Measurements from ENCODE around the gene ADSL. TPM values are rescaled to one million over a fixed set of nuclear protein-coding genes. Genes with fewer than 3 reads are reported as not detected.

Gene ADSL
- total and polyA plus RNA-seq, 2 of the 8 experiments (the other 6 are each of a cell fraction or from before 2014, with no cell fraction given) = 197 to 218 TPM

GRCh38 chr22:40367342-40367741, 21.0 kb downstream of the ADSL start (continued):
- TF ChIP-seq, protein P1, sequence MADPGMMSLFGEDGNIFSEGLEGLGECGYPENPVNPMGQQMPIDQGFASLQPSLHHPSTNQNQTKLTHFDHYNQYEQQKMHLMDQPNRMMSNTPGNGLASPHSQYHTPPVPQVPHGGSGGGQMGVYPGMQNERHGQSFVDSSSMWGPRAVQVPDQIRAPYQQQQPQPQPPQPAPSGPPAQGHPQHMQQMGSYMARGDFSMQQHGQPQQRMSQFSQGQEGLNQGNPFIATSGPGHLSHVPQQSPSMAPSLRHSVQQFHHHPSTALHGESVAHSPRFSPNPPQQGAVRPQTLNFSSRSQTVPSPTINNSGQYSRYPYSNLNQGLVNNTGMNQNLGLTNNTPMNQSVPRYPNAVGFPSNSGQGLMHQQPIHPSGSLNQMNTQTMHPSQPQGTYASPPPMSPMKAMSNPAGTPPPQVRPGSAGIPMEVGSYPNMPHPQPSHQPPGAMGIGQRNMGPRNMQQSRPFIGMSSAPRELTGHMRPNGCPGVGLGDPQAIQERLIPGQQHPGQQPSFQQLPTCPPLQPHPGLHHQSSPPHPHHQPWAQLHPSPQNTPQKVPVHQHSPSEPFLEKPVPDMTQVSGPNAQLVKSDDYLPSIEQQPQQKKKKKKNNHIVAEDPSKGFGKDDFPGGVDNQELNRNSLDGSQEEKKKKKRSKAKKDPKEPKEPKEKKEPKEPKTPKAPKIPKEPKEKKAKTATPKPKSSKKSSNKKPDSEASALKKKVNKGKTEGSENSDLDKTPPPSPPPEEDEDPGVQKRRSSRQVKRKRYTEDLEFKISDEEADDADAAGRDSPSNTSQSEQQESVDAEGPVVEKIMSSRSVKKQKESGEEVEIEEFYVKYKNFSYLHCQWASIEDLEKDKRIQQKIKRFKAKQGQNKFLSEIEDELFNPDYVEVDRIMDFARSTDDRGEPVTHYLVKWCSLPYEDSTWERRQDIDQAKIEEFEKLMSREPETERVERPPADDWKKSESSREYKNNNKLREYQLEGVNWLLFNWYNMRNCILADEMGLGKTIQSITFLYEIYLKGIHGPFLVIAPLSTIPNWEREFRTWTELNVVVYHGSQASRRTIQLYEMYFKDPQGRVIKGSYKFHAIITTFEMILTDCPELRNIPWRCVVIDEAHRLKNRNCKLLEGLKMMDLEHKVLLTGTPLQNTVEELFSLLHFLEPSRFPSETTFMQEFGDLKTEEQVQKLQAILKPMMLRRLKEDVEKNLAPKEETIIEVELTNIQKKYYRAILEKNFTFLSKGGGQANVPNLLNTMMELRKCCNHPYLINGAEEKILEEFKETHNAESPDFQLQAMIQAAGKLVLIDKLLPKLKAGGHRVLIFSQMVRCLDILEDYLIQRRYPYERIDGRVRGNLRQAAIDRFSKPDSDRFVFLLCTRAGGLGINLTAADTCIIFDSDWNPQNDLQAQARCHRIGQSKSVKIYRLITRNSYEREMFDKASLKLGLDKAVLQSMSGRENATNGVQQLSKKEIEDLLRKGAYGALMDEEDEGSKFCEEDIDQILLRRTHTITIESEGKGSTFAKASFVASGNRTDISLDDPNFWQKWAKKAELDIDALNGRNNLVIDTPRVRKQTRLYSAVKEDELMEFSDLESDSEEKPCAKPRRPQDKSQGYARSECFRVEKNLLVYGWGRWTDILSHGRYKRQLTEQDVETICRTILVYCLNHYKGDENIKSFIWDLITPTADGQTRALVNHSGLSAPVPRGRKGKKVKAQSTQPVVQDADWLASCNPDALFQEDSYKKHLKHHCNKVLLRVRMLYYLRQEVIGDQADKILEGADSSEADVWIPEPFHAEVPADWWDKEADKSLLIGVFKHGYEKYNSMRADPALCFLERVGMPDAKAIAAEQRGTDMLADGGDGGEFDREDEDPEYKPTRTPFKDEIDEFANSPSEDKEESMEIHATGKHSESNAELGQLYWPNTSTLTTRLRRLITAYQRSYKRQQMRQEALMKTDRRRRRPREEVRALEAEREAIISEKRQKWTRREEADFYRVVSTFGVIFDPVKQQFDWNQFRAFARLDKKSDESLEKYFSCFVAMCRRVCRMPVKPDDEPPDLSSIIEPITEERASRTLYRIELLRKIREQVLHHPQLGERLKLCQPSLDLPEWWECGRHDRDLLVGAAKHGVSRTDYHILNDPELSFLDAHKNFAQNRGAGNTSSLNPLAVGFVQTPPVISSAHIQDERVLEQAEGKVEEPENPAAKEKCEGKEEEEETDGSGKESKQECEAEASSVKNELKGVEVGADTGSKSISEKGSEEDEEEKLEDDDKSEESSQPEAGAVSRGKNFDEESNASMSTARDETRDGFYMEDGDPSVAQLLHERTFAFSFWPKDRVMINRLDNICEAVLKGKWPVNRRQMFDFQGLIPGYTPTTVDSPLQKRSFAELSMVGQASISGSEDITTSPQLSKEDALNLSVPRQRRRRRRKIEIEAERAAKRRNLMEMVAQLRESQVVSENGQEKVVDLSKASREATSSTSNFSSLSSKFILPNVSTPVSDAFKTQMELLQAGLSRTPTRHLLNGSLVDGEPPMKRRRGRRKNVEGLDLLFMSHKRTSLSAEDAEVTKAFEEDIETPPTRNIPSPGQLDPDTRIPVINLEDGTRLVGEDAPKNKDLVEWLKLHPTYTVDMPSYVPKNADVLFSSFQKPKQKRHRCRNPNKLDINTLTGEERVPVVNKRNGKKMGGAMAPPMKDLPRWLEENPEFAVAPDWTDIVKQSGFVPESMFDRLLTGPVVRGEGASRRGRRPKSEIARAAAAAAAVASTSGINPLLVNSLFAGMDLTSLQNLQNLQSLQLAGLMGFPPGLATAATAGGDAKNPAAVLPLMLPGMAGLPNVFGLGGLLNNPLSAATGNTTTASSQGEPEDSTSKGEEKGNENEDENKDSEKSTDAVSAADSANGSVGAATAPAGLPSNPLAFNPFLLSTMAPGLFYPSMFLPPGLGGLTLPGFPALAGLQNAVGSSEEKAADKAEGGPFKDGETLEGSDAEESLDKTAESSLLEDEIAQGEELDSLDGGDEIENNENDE (IDR thresholded peaks at IDR 0.05; ENCODE audit: insufficient replicate concordance, low read length) = no peak
- TF ChIP-seq RXRA (IDR thresholded peaks at IDR 0.05; ENCODE audit: insufficient read depth, low read depth, low read length) (no peak), HDAC6 (IDR thresholded peaks at IDR 0.05; ENCODE audit: low read depth, low read length) (no peak), CBX5 (IDR thresholded peaks at IDR 0.05; ENCODE audit: low read depth, low read length) (no peak), RNF2 (IDR thresholded peaks at IDR 0.05; ENCODE audit: borderline replicate concordance, low read depth, low read length, missing control alignments, poor library complexity, severe bottlenecking) (no peak), SP2 (IDR thresholded peaks at IDR 0.05; ENCODE audit: low read length) (no peak), KDM5A (IDR thresholded peaks at IDR 0.05; ENCODE audit: low read length) (no peak), SUZ12 (IDR thresholded peaks at IDR 0.05; ENCODE audit: low read length) (no peak), RAD21 (IDR thresholded peaks at IDR 0.05 in 1 of 2, conservative IDR thresholded peaks at IDR 0.05 in 1 of 2; ENCODE audit: low read depth in 2 of 2, low read length in 2 of 2) (no peak), CEBPB (IDR thresholded peaks at IDR 0.05; ENCODE audit: low read depth, low read length) (no peak)

Data from H1 (cell line).